Neural cell (in vitro differentiated cells): ENCODE data around the gene PDE4D.

Experiments used
- POLR2AphosphoS5 ChIP-seq: IDR thresholded peaks from 2 replicates; pipeline ENCODE4 v1.6.1; 2012
- TF ChIP-seq, protein P1 (sequence below): fragments of 450-650 bp; IDR thresholded peaks from 2 replicates; pipeline ENCODE4 v1.5.1; 2014; ENCODE audit warnings: antibody characterized with exemption, mild to moderate bottlenecking, moderate library complexity; ENCODE audit not compliant: poor library complexity, severe bottlenecking

DNA sequence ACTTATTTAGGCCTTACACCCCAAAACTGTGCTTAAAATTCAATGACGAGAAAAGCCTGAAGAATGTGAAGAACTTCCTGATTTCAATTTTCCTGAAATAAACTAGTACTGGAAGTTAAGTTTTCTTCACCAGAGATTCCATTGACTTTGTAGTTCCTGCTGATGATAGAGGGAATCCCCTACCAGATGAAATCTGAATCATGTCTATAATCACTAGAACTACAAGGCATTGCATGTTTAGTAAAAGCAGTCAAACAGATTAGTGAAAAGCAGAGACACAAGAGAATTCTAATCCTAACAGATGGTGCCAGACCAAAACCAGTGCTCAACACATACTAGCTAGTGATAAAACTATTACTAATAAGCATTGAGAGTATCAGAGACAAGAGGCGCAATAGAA lies 130.0 kb downstream of the PDE4D start:
- TF ChIP-seq, protein P1, sequence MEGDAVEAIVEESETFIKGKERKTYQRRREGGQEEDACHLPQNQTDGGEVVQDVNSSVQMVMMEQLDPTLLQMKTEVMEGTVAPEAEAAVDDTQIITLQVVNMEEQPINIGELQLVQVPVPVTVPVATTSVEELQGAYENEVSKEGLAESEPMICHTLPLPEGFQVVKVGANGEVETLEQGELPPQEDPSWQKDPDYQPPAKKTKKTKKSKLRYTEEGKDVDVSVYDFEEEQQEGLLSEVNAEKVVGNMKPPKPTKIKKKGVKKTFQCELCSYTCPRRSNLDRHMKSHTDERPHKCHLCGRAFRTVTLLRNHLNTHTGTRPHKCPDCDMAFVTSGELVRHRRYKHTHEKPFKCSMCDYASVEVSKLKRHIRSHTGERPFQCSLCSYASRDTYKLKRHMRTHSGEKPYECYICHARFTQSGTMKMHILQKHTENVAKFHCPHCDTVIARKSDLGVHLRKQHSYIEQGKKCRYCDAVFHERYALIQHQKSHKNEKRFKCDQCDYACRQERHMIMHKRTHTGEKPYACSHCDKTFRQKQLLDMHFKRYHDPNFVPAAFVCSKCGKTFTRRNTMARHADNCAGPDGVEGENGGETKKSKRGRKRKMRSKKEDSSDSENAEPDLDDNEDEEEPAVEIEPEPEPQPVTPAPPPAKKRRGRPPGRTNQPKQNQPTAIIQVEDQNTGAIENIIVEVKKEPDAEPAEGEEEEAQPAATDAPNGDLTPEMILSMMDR, result no peak
- no peak for TF ChIP-seq POLR2AphosphoS5
